HG02981 (cell line): ENCODE results near the gene PSMD13.
"Not testable (repeated sequence)": the region's sequence is repeated elsewhere in the genome, so short reads cannot be mapped to it uniquely, and the experiment has no call there.

ENCODE experiments used
- ATAC-seq: cut with Tn5 transposase; IDR thresholded peaks from one replicate; pipeline ENCODE4 v1.9.1; 2021; ENCODE audit warnings: mild to moderate bottlenecking, moderate library complexity; ENCODE audit not compliant: unreplicated experiment

PSMD13 gene

GRCh38 chr11:236774-237767 lies at the start of gene PSMD13:
TSS of gene PSMD13 (plus strand) at chr11:236976. CDS start at chr11:237050, 74 bp downstream.
- ATAC-seq: peak; percentile 78

- ATAC-seq: not testable (repeated sequence)
Measured at GRCh38 chr11:189200-189783, 47.5 kb upstream of the PSMD13 start.

- peak; percentile 78 for ATAC-seq
Measured at GRCh38 chr11:189843-190311, 46.9 kb upstream of the PSMD13 start.

- not testable (repeated sequence) for ATAC-seq
Measured at GRCh38 chr11:190546-190945, 46.2 kb upstream of the PSMD13 start.

GRCh38 chr11:191490-192478 lies 45.0 kb upstream of the PSMD13 start:
- not testable (repeated sequence) for ATAC-seq

GRCh38 chr11:192674-193128 lies 44.1 kb upstream of the PSMD13 start, which contains the start of gene SCGB1C1:
TSS of gene SCGB1C1 (plus strand) at chr11:193078. CDS start at chr11:193100, 22 bp downstream.
- ATAC-seq: not testable (repeated sequence)

GRCh38 chr11:193481-193880 lies 43.3 kb upstream of the PSMD13 start:
- ATAC-seq: not testable (repeated sequence)

- ATAC-seq: no peak
Measured at GRCh38 chr11:196786-197731, 39.7 kb upstream of the PSMD13 start.

GRCh38 chr11:197741-198235 lies 39.0 kb upstream of the PSMD13 start:
- ATAC-seq: no peak

- ATAC-seq: no peak
Measured at GRCh38 chr11:198236-198806, 38.5 kb upstream of the PSMD13 start.

GRCh38 chr11:199004-199581 lies 37.7 kb upstream of the PSMD13 start:
- no peak for ATAC-seq

- no peak for ATAC-seq
Measured at GRCh38 chr11:199782-200181, 37.0 kb upstream of the PSMD13 start.

GRCh38 chr11:200224-201003 lies 36.4 kb upstream of the PSMD13 start:
- ATAC-seq: no peak

GRCh38 chr11:201966-202365 lies 34.8 kb upstream of the PSMD13 start:
- no peak for ATAC-seq

GRCh38 chr11:202490-202889 lies 34.3 kb upstream of the PSMD13 start:
- ATAC-seq: no peak

GRCh38 chr11:203056-203944 lies 33.5 kb upstream of the PSMD13 start:
- ATAC-seq: no peak
